ENCODE measurements around the gene RHNO1.

RHNO1 gene

DNA sequence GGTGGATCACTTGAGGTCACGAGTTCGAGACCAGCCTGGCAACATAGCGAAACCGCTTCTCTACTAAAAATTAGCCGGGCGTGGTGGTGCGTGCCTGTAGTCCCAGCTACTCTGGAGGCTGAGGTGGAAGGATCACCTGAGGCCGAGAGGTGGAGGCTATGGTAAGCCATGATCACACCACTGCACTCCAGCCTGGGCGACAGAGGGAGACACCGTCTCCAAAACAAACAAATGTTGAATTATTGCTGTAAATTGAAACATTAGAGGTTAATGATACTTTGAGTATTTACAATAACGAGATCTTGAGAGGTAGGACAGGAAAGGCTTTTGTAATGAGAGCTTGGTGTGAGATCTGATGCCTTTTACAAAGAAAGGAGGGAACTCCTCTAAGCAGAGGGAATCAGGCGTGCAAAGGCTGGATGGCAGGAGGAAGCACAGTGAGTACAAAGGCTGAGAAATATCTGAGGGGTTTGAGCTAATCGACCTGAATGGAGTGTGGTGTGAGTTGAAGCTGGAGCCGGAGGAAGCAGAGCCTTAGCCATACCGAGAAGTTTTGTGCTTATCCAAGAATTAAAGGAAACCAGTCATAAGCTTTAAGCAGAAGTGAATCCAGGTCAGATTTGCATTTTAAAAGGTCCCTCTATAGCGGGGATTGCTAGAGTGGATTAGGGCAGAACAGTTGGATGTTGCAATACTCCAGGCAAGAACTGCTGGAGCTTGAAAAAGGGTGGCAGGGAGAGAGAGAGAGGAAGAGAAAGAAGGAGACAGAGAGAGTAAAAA is 1.1 kb downstream of the RHNO1 start:
- ChIA-PET CTCF (interaction anchor here (0.7 to 2.0 kb wide), 5 partner anchors 8 to 164 kb away, joined by 3 to 6 read pairs (median 5); no protein-coding TSS in a partner anchor), POLR2A (interaction anchor here (1.1 to 2.5 kb wide), 5 partner anchors 7 to 156 kb away, joined by 3 to 27 read pairs (median 5); partner anchors contain the start of gene TULP3)
- H3K27ac ChIP-seq (ENCODE audit: extremely low read depth, low read depth, low read length): peak overlapping the region; percentile 91
- H3K36me3 ChIP-seq (ENCODE audit: control insufficient read depth in 2 of 2, insufficient read depth in 1 of 2, low read length in 2 of 2): peaks cover 29 to 42% of the 10 kb centered on the region in 2 experiments
- peaks cover 13% of the 10 kb centered on the region for H3K4me1 ChIP-seq (ENCODE audit: control insufficient read depth, insufficient read depth, low read length)
- peak overlapping the region; percentile 95 for H3K4me3 ChIP-seq (ENCODE audit: low read depth, low read length)
- no peaks in the 10 kb centered on the region for H3K9me3 ChIP-seq (ENCODE audit: control insufficient read depth, insufficient read depth, low read depth, low read length)
- peak; percentile 54 for TF ChIP-seq ZXDB (tag by site-specific recombination; IDR thresholded peaks at IDR 0.05)
- no peak for TF ChIP-seq SALL2 (tag by site-specific recombination; IDR thresholded peaks at IDR 0.05; ENCODE audit: borderline replicate concordance)
- TF ChIP-seq, protein P1, sequence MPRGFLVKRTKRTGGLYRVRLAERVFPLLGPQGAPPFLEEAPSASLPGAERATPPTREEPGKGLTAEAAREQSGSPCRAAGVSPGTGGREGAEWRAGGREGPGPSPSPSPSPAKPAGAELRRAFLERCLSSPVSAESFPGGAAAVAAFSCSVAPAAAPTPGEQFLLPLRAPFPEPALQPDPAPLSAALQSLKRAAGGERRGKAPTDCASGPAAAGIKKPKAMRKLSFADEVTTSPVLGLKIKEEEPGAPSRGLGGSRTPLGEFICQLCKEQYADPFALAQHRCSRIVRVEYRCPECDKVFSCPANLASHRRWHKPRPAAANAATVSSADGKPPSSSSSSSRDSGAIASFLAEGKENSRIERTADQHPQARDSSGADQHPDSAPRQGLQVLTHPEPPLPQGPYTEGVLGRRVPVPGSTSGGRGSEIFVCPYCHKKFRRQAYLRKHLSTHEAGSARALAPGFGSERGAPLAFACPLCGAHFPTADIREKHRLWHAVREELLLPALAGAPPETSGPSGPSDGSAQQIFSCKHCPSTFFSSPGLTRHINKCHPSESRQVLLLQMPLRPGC (tag by site-specific recombination; IDR thresholded peaks at IDR 0.05): 0 out of 2 replicates have a peak, but pooled peaks have one; percentile 44
- TF ChIP-seq OVOL3 (tag by site-specific recombination; IDR thresholded peaks at IDR 0.05): 0 out of 2 replicates have a peak, but pooled peaks have one; percentile 19
- TF ChIP-seq, protein P2, sequence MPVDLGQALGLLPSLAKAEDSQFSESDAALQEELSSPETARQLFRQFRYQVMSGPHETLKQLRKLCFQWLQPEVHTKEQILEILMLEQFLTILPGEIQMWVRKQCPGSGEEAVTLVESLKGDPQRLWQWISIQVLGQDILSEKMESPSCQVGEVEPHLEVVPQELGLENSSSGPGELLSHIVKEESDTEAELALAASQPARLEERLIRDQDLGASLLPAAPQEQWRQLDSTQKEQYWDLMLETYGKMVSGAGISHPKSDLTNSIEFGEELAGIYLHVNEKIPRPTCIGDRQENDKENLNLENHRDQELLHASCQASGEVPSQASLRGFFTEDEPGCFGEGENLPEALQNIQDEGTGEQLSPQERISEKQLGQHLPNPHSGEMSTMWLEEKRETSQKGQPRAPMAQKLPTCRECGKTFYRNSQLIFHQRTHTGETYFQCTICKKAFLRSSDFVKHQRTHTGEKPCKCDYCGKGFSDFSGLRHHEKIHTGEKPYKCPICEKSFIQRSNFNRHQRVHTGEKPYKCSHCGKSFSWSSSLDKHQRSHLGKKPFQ (tag by site-specific recombination; IDR thresholded peaks at IDR 0.05): peak; percentile 90
- TF ChIP-seq ZFHX2 (tag by site-specific recombination; conservative IDR thresholded peaks at IDR 0.05): no peak
- TF ChIP-seq ZNF311 (tag by site-specific recombination; IDR thresholded peaks at IDR 0.05; ENCODE audit: borderline replicate concordance): no peak
- TF ChIP-seq ZNF114 (tag by site-specific recombination; IDR thresholded peaks at IDR 0.05): no peak
- TF ChIP-seq, protein P3, sequence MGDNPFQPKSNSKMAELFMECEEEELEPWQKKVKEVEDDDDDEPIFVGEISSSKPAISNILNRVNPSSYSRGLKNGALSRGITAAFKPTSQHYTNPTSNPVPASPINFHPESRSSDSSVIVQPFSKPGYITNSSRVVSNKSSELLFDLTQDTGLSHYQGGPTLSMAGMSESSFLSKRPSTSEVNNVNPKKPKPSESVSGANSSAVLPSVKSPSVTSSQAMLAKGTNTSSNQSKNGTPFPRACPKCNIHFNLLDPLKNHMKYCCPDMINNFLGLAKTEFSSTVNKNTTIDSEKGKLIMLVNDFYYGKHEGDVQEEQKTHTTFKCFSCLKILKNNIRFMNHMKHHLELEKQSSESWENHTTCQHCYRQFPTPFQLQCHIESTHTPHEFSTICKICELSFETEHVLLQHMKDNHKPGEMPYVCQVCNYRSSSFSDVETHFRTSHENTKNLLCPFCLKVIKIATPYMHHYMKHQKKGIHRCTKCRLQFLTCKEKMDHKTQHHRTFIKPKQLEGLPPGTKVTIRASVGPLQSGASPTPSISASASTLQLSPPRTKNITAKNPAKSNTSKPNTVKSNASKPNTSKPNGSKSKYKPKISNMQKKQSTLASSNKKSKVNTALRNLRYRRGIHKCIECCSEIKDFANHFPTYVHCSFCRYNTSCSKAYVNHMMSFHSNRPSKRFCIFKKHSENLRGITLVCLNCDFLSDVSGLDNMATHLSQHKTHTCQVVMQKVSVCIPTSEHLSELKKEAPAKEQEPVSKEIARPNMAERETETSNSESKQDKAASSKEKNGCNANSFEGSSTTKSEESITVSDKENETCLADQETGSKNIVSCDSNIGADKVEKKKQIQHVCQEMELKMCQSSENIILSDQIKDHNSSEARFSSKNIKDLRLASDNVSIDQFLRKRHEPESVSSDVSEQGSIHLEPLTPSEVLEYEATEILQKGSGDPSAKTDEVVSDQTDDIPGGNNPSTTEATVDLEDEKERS (tag by site-specific recombination; IDR thresholded peaks at IDR 0.05): peak; percentile 6; the same call in 1 of the 2 replicates
- no peak for TF ChIP-seq ZNF600 (tag by site-specific recombination; IDR thresholded peaks at IDR 0.05)
- TF ChIP-seq, protein P4, sequence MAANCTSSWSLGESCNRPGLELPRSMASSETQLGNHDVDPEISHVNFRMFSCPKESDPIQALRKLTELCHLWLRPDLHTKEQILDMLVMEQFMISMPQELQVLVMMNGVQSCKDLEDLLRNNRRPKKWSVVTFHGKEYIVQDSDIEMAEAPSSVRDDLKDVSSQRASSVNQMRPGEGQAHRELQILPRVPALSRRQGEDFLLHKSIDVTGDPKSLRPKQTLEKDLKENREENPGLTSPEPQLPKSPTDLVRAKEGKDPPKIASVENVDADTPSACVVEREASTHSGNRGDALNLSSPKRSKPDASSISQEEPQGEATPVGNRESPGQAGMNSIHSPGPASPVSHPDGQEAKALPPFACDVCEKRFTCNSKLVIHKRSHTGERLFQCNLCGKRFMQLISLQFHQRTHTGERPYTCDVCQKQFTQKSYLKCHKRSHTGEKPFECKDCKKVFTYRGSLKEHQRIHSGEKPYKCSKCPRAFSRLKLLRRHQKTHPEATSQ (tag by site-specific recombination; IDR thresholded peaks at IDR 0.05): 0 out of 2 replicates have a peak, but pooled peaks have one; percentile 26
- no peak for TF ChIP-seq EGR2 (tag by site-specific recombination; IDR thresholded peaks at IDR 0.05; ENCODE audit: low read depth)
- peak; percentile 72; the same call in 1 of the 2 replicates for TF ChIP-seq ZNF2 (tag by site-specific recombination; IDR thresholded peaks at IDR 0.05)
- TF ChIP-seq PRDM1 (tag by site-specific recombination; IDR thresholded peaks at IDR 0.05): peak; percentile 82
- TF ChIP-seq, protein P5, sequence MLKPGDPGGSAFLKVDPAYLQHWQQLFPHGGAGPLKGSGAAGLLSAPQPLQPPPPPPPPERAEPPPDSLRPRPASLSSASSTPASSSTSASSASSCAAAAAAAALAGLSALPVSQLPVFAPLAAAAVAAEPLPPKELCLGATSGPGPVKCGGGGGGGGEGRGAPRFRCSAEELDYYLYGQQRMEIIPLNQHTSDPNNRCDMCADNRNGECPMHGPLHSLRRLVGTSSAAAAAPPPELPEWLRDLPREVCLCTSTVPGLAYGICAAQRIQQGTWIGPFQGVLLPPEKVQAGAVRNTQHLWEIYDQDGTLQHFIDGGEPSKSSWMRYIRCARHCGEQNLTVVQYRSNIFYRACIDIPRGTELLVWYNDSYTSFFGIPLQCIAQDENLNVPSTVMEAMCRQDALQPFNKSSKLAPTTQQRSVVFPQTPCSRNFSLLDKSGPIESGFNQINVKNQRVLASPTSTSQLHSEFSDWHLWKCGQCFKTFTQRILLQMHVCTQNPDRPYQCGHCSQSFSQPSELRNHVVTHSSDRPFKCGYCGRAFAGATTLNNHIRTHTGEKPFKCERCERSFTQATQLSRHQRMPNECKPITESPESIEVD (tag by site-specific recombination; IDR thresholded peaks at IDR 0.05): 0 out of 2 replicates have a peak, but pooled peaks have one; percentile 11
- no peak for TF ChIP-seq ZNF266 (tag by site-specific recombination; IDR thresholded peaks at IDR 0.05; ENCODE audit: low read depth)
- TF ChIP-seq ZNF24 (tag by site-specific recombination; IDR thresholded peaks at IDR 0.05): peak; percentile 86; the same call in 1 of the 2 replicates
- TF ChIP-seq, protein P6, sequence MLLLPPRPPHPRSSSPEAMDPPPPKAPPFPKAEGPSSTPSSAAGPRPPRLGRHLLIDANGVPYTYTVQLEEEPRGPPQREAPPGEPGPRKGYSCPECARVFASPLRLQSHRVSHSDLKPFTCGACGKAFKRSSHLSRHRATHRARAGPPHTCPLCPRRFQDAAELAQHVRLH (tag by site-specific recombination; IDR thresholded peaks at IDR 0.05): peak; percentile 88
- 0 out of 2 replicates have a peak, but pooled peaks have one; percentile 46 for TF ChIP-seq ZNF785 (tag by site-specific recombination; IDR thresholded peaks at IDR 0.05)
- TF ChIP-seq, protein P7, sequence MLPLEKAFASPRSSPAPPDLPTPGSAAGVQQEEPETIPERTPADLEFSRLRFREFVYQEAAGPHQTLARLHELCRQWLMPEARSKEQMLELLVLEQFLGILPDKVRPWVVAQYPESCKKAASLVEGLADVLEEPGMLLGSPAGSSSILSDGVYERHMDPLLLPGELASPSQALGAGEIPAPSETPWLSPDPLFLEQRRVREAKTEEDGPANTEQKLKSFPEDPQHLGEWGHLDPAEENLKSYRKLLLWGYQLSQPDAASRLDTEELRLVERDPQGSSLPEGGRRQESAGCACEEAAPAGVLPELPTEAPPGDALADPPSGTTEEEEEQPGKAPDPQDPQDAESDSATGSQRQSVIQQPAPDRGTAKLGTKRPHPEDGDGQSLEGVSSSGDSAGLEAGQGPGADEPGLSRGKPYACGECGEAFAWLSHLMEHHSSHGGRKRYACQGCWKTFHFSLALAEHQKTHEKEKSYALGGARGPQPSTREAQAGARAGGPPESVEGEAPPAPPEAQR (tag by site-specific recombination; IDR thresholded peaks at IDR 0.05): 0 out of 2 replicates have a peak, but pooled peaks have one; percentile 33
- TF ChIP-seq ZNF132 (tag by site-specific recombination; IDR thresholded peaks at IDR 0.05; ENCODE audit: borderline replicate concordance): no peak
- TF ChIP-seq SP7 (tag by site-specific recombination; IDR thresholded peaks at IDR 0.05): peak; percentile 79
- 0 out of 2 replicates have a peak, but pooled peaks have one; percentile 19 for TF ChIP-seq ZNF610 (tag by site-specific recombination; IDR thresholded peaks at IDR 0.05; ENCODE audit: borderline replicate concordance)

Data from HEK293 (cell line).